Occipital lobe (tissue), 2 donors: ENCODE data around the gene MAGI1. TPM values are rescaled to one million over a fixed set of nuclear protein-coding genes. Genes with fewer than 3 reads are reported as not detected.

Source experiments
- DNase-seq: peaks from one replicate; lab custom pipeline; 2025; lab: John Stamatoyannopoulos, UW
- total RNA-seq: library from RNA; depleted of rRNA; stranded (reverse); fragments of >200 nt; gene quantifications from one replicate; pipeline ENCODE4 v1.2.3, GENCODE V29; 2014

The MAGI1 gene
- total RNA-seq, 1 donor from 2014 or later, result 49.4 TPM

DNA sequence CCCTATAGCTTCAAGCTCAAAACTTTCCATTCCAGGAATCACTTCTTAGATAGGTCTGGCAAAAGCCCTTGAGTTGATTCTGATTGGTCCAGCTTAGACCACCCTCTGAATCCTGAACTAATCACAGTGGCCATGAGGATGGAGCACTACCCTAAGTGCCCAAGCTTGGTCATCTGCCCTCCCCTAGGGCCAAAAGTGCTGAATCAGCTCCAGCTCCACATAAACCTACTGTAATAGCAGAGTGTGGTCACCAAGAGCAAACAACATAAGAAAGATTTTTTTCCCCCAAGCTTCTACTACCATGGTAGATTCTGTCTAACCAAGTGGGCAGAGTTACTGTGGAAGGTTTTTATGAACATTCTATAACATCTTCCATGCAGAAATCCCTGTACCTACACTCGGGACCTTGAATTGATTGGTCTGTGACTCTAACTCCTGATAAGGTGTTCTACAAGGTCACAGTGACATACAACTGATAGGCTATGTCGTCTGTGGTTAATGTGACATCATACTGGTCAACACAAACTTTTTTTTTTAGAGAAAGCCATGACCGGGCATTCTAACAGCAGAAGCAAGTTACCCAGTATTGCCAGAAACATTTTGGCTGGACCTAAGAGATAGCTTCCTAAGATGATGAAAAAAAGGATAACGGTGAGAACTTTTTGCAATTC lies 320.9 kb downstream of the MAGI1 start:
- DNase-seq, result no peak

DNA sequence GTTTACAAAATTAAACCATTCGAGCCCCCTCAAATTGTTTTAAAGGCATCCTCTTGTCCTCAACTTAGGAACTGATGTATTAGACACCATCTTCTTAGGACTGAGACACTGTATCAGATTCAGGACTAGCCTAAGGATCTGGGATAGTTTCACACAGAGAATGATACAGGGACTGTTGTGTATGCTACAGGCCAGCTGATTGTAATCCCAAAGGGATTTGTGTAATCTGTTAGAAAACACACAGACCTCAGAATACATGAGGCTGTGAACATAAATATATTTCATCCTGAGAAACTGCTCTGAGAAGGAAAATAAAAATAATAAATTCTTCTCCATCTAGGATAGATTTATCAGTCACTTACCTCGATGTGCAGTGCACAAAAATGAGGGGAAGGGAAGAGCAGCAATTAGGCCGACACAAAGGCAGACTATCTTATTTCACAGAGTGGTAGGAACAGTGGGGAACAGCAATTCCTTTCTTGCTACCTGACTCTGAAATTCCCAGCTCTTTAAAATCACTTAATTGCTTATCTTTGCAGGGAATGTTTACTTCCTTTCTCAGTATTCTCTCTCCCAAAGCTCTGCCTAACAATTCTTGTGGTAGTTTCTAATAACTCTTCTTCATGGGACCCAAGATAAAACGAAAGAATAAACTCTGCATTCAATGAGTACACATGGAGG lies 322.5 kb downstream of the MAGI1 start:
- DNase-seq, result no peak

DNA sequence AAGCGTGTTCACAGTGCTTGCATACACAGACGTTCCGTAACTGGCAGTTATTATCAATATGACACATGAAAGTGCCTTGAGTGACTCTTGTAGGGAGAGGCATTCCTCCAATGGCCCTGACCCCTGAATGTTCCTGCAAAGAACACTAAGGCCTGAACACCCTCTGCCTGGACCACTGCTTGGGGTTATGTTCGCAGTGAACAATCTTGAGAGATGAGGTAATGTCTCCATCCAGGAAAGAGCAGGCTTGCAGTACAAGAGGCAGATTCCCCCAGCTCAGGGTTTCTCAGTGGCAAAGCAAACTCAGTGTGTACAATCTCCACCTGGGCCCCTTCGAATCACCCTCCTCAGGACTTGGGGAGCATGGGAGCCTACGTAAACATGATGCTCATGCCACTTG lies 324.6 kb downstream of the MAGI1 start:
- no peak for DNase-seq

DNA sequence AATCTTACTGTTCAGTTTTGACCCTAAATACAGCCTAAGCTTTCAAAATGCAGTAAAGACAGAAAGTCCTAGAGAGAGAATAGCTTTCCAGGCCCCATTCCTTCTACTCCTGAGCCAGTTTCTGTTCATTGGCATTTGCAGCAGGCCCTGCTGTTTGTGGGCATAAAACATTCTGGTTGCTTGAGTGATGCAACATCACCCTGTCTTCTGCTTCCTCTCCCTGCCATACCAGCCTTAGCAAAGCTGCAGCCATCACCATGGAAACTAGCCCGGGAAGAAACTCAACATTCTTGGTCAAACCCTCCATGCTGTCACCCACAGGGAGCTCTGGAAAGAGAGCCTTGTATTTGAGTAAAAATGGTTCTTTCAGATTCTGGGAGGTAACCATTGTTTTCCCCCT lies 325.7 kb downstream of the MAGI1 start:
- peak; percentile 55 for DNase-seq

DNA sequence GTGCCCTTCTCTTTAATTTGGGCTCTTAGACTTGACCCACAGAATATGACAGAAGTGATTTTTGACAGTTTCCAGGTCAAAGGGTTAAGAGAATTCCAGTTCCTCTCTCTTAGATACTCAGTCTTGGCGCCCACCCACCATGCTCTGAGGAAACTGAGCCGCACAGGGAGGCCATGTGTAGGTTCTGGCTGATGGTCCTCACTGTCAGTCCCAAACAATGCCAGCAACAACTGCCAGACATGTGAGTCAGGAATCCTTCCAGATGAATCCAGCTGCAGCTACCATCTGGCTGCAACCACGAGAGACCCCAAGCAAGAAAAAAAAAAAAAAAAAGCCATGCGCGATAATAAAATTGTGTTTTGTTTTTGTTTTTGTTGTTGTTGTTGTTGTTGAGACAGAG lies 326.6 kb downstream of the MAGI1 start:
- no peak for DNase-seq

DNA sequence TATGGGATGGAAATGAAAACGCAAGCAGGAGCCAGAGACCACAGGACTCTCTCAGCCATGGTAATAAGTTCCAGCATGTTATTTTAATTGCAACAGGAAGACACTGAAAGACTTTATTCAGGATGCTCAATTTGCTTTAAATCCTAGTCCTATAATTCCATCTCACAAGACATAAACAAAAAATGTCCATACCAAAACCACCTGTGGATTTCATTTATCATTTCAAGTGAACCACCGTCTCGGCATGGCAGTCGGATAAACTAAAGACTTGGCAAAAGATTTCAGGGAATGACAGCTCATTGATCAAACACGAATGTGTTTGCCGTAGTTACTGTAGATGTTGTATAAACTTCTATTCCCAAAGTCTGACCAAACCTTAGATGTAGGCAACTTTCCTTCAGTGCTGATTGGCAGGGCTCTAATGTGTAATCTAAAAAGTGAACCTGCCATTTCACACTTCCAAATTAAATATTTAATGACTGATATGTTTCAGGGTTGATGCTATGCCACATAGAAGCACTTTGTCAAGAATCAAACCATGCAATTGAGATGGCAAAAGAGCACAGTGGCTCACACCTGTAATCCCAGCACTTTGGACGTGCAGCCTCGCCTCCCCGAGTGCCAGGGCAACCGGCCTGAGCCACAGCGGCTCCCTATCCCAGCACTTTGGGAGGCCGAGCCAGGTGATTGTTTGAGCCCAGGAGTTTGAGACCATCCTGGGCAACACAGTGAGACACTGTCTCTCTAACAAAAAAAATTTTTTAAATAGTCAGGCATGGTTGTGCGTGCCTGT lies 331.7 kb downstream of the MAGI1 start:
- DNase-seq, result no peak

DNA sequence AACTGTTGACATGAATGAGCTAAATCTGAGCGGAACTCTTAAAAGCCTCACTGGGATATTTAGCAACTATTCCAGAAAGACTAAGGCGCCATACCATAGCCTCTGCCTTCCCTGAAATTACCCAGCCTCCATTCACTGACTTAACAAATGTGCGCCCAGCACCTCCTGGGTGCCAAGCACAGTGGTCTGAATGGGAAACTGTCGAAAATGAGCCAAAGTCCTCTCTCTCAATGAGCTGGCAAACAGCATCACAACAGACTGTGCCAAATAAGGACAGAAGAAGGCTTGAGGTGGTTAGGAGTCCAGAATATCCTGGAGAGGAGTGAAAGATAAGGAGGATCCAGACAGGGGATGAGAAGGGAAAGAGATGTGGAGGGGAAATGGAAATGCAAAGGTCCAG lies 332.4 kb downstream of the MAGI1 start:
- no peak for DNase-seq

DNA sequence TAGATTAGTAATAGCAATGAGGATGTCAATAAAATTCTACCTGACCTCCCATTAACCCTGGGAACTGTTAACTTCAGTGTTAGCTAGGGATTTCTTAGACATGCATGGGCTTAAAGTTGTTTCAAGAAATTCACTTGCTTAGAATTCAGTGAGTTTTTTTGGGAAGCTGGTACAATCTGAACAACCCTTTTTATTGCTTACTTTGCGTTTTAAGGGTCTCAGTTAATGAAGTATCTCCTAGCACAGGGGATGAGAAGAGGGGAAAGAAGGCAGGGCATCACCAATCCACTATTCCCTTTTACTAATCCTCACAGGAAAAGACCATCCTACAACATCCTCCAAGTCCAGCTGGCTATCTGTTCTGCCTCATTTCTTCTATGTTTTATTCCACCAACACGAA lies 334.9 kb downstream of the MAGI1 start:
- DNase-seq, result no peak

DNA sequence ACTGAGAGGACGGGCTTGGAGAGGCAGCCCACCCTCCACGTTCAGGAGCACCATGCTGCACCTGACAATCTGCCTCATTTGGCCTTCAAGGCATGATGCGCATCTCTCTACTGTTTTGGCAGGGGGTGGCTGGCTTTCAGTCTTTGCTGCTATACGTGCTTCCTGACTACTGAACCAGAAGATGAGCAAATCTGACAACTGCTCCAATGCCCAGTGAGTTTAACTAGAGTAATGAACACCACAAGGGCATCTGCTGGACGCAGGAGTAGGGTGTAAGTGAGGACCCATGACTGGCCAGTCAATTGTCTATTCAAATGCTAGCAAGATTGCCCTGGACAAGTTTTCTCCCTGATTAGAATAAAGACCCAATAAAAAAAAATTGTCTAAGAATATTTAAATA lies 335.7 kb downstream of the MAGI1 start:
- no peak for DNase-seq

DNA sequence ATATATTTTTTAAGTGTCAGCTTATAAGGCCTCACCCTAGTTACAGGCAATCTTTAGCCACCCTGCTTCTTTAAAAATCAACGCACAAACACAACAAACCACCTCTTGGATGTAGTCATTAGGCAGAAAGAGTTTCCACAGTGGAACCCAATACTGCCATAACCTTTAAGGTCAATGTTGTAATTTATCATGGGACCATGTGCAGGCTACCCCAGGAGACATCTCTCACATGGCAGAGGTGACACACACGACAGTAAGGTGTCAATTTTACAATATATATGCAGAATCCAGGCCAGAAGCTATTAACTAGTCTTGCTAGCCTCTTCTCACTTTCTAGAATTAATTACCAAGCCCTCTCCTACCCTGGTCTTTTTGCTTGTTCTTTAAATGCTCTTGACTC lies 336.5 kb downstream of the MAGI1 start:
- no peak for DNase-seq

DNA sequence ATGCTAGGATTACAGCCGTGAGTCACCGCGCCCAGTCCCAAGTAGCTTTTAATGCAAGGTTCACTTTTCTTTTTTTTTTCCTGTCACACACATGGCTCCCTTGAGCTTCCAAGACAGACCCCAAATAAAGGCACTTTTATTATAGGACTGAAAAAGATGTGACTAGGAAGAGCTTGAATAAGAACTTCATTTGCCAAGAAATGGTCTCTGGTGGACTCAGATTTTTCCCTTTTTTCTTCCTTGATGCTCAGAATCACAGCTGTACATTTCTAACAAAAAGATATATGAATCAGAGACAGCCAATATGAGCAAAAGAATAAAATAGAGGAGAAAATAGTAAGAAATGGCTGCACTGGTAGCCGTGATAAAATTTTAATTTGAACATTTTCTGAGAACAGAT lies 337.2 kb downstream of the MAGI1 start:
- no peak for DNase-seq

DNA sequence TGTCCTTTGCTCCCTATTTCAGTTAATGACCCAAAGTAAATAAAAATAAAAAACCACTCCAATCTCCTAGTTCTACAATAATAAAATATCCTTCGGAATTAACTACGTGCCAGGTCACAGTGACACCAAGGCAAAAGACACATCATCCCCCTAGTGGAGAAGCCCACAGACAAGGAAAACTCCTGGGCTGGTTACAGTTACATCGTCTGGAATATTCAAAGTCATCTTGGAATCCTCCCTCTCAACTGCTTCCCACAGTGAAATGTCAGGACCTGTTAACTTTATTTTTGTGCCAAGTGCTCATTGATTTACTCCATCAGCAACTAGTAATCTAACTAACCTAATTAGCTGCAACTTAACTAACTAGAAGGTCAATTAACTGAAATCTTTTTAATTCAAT lies 349.3 kb downstream of the MAGI1 start:
- no peak for DNase-seq

DNA sequence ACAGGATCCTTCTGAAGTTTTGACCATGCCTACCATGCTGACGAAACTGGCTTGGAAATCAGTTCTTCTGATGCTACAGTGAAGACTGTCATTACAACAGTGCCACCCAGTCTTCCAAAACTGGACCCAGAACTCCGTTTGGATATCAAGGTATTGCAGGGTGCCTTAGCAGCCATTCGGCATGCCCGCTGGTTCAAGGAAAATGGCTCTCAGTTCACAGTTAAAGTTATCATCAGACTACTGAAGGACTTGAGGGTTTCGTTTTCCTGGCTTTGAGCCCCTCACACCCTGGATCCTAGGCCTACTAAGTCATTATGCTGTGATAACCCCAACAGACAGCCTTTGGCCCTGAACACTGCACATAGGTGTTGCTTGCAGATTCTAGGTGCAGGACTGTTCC lies 351.0 kb downstream of the MAGI1 start:
- DNase-seq, result no peak

DNA sequence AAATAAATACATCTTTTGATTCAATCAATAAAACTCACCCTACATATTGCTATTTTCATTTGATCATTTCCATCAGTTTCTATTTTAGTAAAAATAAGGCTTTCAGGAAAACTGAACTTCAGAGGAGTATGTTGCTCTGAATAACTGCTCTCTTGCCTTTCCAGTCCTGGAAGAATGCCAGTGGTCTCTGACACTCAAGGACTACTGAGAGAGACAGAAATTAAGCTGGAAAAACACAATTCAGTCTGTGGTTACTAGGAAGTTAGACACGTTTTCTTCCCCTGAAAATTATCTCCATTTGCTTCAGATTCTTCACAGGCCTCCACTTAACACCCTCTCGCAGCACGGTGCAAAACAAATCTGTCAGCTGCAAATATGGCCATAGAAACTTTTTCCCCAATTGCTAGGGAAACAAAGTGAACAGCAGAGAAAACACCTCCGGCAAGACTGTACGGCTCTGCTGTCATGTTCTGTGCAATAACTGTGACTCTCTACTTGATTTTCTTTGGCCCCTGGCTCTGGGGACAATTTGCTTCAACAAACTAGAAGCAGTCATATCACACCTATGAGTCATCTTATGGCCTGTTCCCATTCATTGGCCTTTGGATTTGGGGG lies 353.0 kb downstream of the MAGI1 start:
- DNase-seq, result no peak

DNA sequence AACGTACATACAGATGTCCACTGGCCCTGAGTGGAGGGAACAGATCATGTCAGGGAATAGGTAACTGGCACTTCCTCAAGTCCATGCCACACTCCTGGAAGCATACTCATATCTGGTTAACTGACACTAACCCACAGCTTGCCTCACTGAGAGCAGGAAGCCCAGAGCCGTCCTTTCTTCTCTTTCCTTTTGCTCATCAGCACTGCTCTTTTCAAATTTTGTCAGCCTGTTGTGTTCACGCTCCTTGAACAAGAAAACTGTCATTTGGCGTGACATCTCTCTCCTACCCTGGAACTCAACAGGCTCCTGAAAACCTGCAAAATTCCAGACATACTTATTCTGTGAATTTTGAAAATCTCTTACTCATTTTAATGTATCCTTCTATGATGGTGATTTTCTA lies 360.2 kb downstream of the MAGI1 start:
- no peak for DNase-seq

DNA sequence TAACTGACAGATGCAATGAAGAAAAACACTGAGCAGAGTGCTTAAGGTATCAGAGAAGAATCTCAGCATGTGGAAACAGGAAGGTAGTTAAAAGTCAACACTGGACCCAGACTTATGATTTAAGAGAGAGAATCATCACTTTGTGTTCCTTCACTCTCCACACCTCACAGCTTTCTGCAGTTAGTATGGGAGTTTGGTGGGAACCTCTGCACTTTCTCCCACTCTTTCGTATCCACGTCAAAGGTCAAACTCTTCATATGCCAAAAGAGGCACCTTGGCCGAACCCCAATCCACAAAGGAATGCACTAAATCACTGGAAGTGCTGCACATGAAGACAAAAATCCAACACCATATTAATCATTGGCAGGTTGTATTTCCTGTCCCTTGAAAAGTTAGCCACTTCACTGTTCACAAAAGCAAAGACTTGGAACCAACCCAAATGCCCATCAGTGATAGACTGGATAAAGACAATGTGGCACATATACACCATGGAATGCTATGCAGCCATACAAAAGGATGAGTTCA lies 361.2 kb downstream of the MAGI1 start:
- no peak for DNase-seq

DNA sequence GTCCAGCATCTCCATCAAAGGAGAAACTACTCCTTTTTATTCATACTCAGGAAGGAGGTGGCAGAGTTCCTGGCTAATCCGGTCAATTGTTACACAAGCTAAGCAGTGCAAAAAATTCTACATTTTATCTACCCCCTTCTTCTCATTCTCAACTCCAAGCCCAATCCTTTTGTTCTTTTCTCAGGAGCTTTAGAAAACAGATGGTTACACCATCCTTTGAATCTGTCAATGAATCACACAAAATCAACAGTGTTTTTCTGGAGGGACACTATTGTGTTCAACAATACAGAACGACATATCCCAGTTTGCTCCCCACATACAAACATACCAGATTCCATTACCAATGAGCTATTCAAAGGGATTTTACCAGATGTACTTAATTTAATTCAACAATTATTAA lies 362.1 kb downstream of the MAGI1 start:
- DNase-seq, result no peak

DNA sequence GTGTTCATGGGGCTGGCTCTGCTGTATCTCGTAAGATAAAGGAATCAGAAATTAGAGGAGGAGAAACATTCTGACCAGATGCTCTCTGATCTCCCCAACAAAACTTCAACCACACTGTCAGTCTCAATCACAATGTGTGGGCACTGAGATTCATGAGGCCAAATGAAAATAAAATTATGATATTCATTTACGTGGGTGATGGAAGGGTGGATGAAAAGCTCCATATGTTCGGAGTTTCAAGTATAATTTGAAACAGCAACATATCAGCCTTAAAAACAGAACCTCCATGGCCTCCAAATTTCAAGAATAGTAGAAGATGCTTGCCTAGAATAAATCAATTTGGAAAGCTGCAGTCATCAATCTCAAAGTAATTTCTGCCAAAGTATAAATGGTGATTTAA lies 363.7 kb downstream of the MAGI1 start:
- DNase-seq, result no peak

DNA sequence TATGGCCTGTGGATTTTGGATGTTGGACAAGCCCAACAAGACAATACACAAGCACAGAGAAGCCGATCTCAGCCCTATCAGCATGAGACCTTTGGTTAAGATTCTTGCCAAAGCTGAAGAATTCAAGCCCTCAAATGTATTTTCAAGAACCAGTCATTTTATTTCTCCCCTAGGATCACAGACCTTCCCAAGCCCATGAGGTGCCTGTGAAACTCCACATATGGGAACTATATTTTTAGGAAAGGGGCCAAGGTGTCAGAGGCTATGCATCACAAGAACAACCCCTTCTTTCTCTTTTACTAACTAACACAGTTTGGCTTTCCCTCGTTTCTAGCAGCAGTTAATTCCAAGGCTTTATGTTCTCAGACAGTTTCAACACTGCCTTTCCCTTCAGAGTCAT lies 364.5 kb downstream of the MAGI1 start:
- no peak for DNase-seq

DNA sequence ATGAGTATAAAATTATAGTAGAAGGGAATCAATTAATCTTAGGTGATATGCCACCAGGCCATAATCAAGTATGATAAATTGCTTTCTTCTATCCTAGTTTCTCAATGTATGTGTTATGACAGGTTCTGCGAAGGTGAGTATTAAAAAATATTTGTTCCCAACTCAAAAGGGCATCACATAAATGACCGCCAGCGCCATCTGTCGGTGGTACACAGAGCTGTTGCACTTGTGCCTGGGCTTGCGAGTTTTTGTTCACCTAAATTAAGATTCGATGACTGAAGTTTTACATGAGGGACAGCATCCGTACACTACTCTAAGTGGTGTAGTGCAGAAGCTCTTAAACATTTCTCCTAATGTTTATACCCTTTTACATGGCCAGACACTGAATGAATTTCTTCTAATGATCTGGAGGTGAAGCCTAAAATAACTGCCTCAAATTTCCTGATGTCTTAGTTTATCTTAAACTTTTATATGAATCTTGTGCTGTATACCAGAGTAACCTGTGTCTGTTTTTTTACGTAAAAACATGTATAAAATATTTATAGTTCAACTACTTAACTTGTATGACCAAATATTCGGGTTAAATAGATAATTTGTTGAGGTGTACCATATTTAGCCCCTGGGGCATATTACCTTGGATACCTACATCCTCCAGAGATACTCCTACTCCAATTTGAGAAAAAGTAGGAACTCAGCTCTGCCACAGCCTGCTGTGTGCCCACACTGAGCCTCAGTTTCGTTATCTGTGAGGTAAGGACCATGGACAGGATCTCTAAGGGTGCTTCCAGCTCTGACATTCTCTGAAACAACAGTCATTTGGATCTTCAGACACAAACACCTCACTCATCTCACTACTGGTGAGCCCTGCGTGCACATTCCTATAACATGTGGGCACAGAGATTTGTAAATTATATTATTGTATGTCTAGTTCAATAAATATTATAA lies 365.6 kb downstream of the MAGI1 start:
- no peak for DNase-seq

DNA sequence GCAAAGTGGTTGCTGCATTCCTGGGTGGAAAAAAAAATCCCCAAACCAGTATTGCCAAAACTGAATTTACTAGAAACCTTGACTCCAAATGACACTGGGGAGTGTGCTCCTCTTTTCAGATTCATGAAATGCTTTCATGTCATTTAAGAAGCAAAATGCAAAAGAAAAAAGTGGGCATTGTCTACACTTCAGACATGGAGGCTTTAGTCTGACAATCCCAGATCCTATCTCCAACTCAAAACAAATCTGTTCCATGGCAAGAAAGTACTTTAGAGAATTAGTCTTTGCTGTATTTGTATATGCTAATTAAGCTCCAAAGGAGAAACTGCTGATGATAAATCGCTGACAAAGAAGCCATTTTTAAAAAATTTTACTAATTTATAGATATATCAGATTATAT lies 366.7 kb downstream of the MAGI1 start:
- no peak for DNase-seq
